Osteoblast (primary cell): Measurements from ENCODE around the gene S100A11. TPM values are rescaled to one million over a fixed set of nuclear protein-coding genes. Genes with fewer than 3 reads are reported as not detected.

Source experiments
- DNase-seq: peaks from one replicate; pipeline ENCODE4 v3.0.0; 2011; ENCODE audit warnings: low spot score, mixed read lengths; ENCODE audit not compliant: insufficient read length; ENCODE audit errors: missing footprints
- H2AFZ ChIP-seq: 2 replicates; pipeline ENCODE4 v1.6.0; 2011; ENCODE audit warnings: mild to moderate bottlenecking, low read length
- H3K27ac ChIP-seq: 2 replicates; pipeline ENCODE4 v1.5.1; 2011; ENCODE audit warnings: mild to moderate bottlenecking, low read depth, low read length, moderate library complexity
- H3K27me3 ChIP-seq: 2 replicates; pipeline ENCODE4 v1.6.0; 2012; ENCODE audit warnings: mild to moderate bottlenecking, control low read depth, inconsistent platforms, low read length, moderate library complexity; ENCODE audit not compliant: insufficient read depth
- H3K36me3 ChIP-seq: 2 replicates; pipeline ENCODE4 v1.5.1; 2011; ENCODE audit warnings: mild to moderate bottlenecking, low read length, control low read depth, moderate library complexity; ENCODE audit not compliant: insufficient read depth
- H3K4me1 ChIP-seq: 2 replicates; pipeline ENCODE4 v1.5.1; 2011; ENCODE audit warnings: mild to moderate bottlenecking, low read length, control low read depth, moderate library complexity; ENCODE audit not compliant: insufficient read depth
- H3K4me2 ChIP-seq: 2 replicates; pipeline ENCODE4 v1.6.0; 2011; ENCODE audit warnings: mild to moderate bottlenecking, low read length; ENCODE audit not compliant: insufficient read depth
- H3K4me3 ChIP-seq: fragments of 200-600 bp; sonication (generic); 3 replicates; pipeline ENCODE4 v1.5.1; 2012; ENCODE audit warnings: mild to moderate bottlenecking, low read length, inconsistent platforms; ENCODE audit not compliant: insufficient read depth
- H3K79me2 ChIP-seq: 2 replicates; pipeline ENCODE4 v1.6.0; 2012; ENCODE audit warnings: mild to moderate bottlenecking, low read length, control low read depth, inconsistent platforms; ENCODE audit not compliant: insufficient read depth
- H3K9me3 ChIP-seq: 2 replicates; pipeline ENCODE4 v1.5.1; 2011; ENCODE audit warnings: low read depth, low read length, control low read depth
- H4K20me1 ChIP-seq: 2 replicates; pipeline ENCODE4 v1.6.0; 2012; ENCODE audit warnings: mild to moderate bottlenecking, low read length, control low read depth; ENCODE audit not compliant: insufficient read depth
- CTCF ChIP-seq: IDR thresholded peaks from 2 replicates; pipeline ENCODE4 v1.5.1; 2011; ENCODE audit warnings: mild to moderate bottlenecking, low read depth, low read length, moderate library complexity; ENCODE audit errors: extremely low read depth
- small RNA-seq: library from RNA; depleted of rRNA; stranded (forward); fragments of <200 nt; gene quantifications from one replicate; pipeline ENCODE3, GENCODE V24; 2012
- total RNA-seq: library from RNA; depleted of rRNA; stranded (reverse); fragments of >200 nt; gene quantifications from 2 replicates; pipeline ENCODE4 v1.2.3, GENCODE V29; 2012

S100A11 gene
- total RNA-seq, 1 donor = 142 TPM

- DNase-seq = no peak
- TF ChIP-seq CTCF = no peak
- no peak overlapping the region for H3K27ac ChIP-seq
- no peaks in the 10 kb centered on the region for H3K9me3 ChIP-seq
- H3K79me2 ChIP-seq = peaks cover 37% of the 10 kb centered on the region
- peaks cover 41% of the 10 kb centered on the region for H3K4me1 ChIP-seq
- no peak overlapping the region for H3K4me2 ChIP-seq
- no peak overlapping the region for H2AFZ ChIP-seq
- H3K36me3 ChIP-seq = peaks cover 31% of the 10 kb centered on the region
- no peaks in the 10 kb centered on the region for H3K27me3 ChIP-seq
- H3K4me3 ChIP-seq = no peak overlapping the region
- peaks cover 3% of the 10 kb centered on the region for H4K20me1 ChIP-seq
These were observed 51.5 kb downstream of the S100A11 start for GRCh38 chr1:151985270-151985669.

- H3K79me2 ChIP-seq = peaks cover 33% of the 10 kb centered on the region
- H4K20me1 ChIP-seq = peaks cover 3% of the 10 kb centered on the region
- no peak for DNase-seq
- H3K4me2 ChIP-seq = no peak overlapping the region
- H2AFZ ChIP-seq = no peak overlapping the region
- H3K4me3 ChIP-seq = no peak overlapping the region
- no peaks in the 10 kb centered on the region for H3K27me3 ChIP-seq
- peaks cover 31% of the 10 kb centered on the region for H3K36me3 ChIP-seq
- no peak for TF ChIP-seq CTCF
- H3K27ac ChIP-seq = no peak overlapping the region
- H3K4me1 ChIP-seq = peaks cover 38% of the 10 kb centered on the region
- no peaks in the 10 kb centered on the region for H3K9me3 ChIP-seq
These were observed 52.4 kb downstream of the S100A11 start for GRCh38 chr1:151984313-151984956.

Small RNA genes lying within 50 kb of the gene (small RNA-seq; reads per million reads assigned to genes)
- gene SPTLC1P4 = not detected

Other genes starting within 250 kb of the S100A11 start
- gene TDRKH, start 246.5 kb downstream of the S100A11 start, total RNA-seq = 1.1 and 1.2 TPM in 2 replicates
- gene LINGO4, start 231.6 kb downstream of the S100A11 start, total RNA-seq = not detected in 2 replicates
- gene RORC, start 205.2 kb downstream of the S100A11 start, total RNA-seq = not detected in 2 replicates
- not detected in 2 replicates for gene C2CD4D, start 197.2 kb downstream of the S100A11 start, total RNA-seq
- gene THEM5, start 183.3 kb downstream of the S100A11 start, total RNA-seq = not detected in 2 replicates
- gene THEM4, start 127.5 kb downstream of the S100A11 start, total RNA-seq = 9.8 and 13.8 TPM in 2 replicates
- gene S100A10, start 43.1 kb downstream of the S100A11 start, total RNA-seq = 103 and 116 TPM in 2 replicates
- not detected in 2 replicates for gene TCHHL1, start 52.1 kb upstream of the S100A11 start, total RNA-seq
- not detected in 2 replicates for gene TCHH, start 78.4 kb upstream of the S100A11 start, total RNA-seq
- 0.29 and 0.36 TPM in 2 replicates for gene RPTN, start 122.2 kb upstream of the S100A11 start, total RNA-seq
- gene HRNR, start 187.2 kb upstream of the S100A11 start, total RNA-seq = not detected in 2 replicates